ENCODE data around the gene TPTE2. TPM values are rescaled to one million over a fixed set of nuclear protein-coding genes. Genes with fewer than 3 reads are reported as not detected.
"Not testable (repeated sequence)": the region's sequence is repeated elsewhere in the genome, so short reads cannot be mapped to it uniquely, and the experiment has no call there.

Gene TPTE2
- total RNA-seq, 1 donor from 2014 or later: not detected

GRCh38 chr13:19439056-19439686 is 122.2 kb downstream of the TPTE2 start:
- H3K36me3 ChIP-seq; DNase-seq; H3K9me3 ChIP-seq; H3K27ac ChIP-seq; intact Hi-C loops (cut with DNase I); ATAC-seq; H3K4me3 ChIP-seq; H3K27me3 ChIP-seq; H3K4me1 ChIP-seq: not testable (repeated sequence)
- TF ChIP-seq CTCF (IDR thresholded peaks at IDR 0.05): peak; percentile 38

- intact Hi-C loops (cut with DNase I); H3K9me3 ChIP-seq; H3K4me1 ChIP-seq; H3K4me3 ChIP-seq; ATAC-seq; H3K36me3 ChIP-seq; H3K27ac ChIP-seq; DNase-seq; H3K27me3 ChIP-seq: not testable (repeated sequence)
Measured at GRCh38 chr13:19437780-19438179, 123.6 kb downstream of the TPTE2 start.

- H3K4me1 ChIP-seq; intact Hi-C loops (cut with DNase I); ATAC-seq; H3K9me3 ChIP-seq; DNase-seq; H3K27me3 ChIP-seq; H3K27ac ChIP-seq; H3K36me3 ChIP-seq; H3K4me3 ChIP-seq: not testable (repeated sequence)
Measured at GRCh38 chr13:19422236-19422635, 139.1 kb downstream of the TPTE2 start.

- H3K4me3 ChIP-seq; H3K27me3 ChIP-seq; ATAC-seq; H3K9me3 ChIP-seq; DNase-seq; H3K4me1 ChIP-seq; H3K36me3 ChIP-seq; intact Hi-C loops (cut with DNase I); H3K27ac ChIP-seq: not testable (repeated sequence)
Measured at GRCh38 chr13:19412494-19412893, 148.8 kb downstream of the TPTE2 start.

- H3K27ac ChIP-seq; H3K36me3 ChIP-seq; ATAC-seq; H3K4me3 ChIP-seq; intact Hi-C loops (cut with DNase I); H3K4me1 ChIP-seq; H3K27me3 ChIP-seq; DNase-seq; H3K9me3 ChIP-seq: not testable (repeated sequence)
Measured at GRCh38 chr13:19382746-19383511, 178.4 kb downstream of the TPTE2 start.

GRCh38 chr13:19382111-19382510 is 179.2 kb downstream of the TPTE2 start:
- DNase-seq: no peak

More at GRCh38 chr13:19382111-19382510, 179.2 kb downstream of the TPTE2 start:
- H3K27ac ChIP-seq: no peak overlapping the region
- no peak for TF ChIP-seq CTCF (IDR thresholded peaks at IDR 0.05)
- intact Hi-C loops (cut with DNase I): no loop called here
- H3K27me3 ChIP-seq: no peaks in the 10 kb centered on the region
- ATAC-seq: no peak
- H3K4me3 ChIP-seq: no peak overlapping the region
- no peaks in the 10 kb centered on the region for H3K9me3 ChIP-seq
- H3K4me1 ChIP-seq: no peaks in the 10 kb centered on the region
- H3K36me3 ChIP-seq: no peaks in the 10 kb centered on the region

Other genes with a start within 250 kb of the TPTE2 start
- gene MPHOSPH8, start 72.1 kb upstream of the TPTE2 start, total RNA-seq: 44.4 TPM
- gene PSPC1, start 221.4 kb upstream of the TPTE2 start, total RNA-seq: 41.5 TPM

Measured in upper lobe of right lung (tissue), 1 donor.